A673 (cell line): ENCODE results near the gene TBCEL.

Source experiments
- EZH2 ChIP-seq: fragments of 200-600 bp; sonication (generic); IDR thresholded peaks from 2 replicates; pipeline ENCODE4 v1.6.1; 2017; ENCODE audit warnings: borderline replicate concordance, low read depth, mild to moderate bottlenecking, mixed read lengths, antibody characterized with exemption, low read length; ENCODE audit not compliant: poor library complexity, severe bottlenecking
- TF ChIP-seq, protein P1 (sequence below): fragments of 300-800, 200-600 bp; sonication (generic); conservative IDR thresholded peaks from 2 replicates; pipeline ENCODE4 v1.5.1; 2017; ENCODE audit warnings: low read depth, mild to moderate bottlenecking, antibody characterized with exemption, low read length, moderate library complexity, mixed read lengths

- TF ChIP-seq, protein P1, sequence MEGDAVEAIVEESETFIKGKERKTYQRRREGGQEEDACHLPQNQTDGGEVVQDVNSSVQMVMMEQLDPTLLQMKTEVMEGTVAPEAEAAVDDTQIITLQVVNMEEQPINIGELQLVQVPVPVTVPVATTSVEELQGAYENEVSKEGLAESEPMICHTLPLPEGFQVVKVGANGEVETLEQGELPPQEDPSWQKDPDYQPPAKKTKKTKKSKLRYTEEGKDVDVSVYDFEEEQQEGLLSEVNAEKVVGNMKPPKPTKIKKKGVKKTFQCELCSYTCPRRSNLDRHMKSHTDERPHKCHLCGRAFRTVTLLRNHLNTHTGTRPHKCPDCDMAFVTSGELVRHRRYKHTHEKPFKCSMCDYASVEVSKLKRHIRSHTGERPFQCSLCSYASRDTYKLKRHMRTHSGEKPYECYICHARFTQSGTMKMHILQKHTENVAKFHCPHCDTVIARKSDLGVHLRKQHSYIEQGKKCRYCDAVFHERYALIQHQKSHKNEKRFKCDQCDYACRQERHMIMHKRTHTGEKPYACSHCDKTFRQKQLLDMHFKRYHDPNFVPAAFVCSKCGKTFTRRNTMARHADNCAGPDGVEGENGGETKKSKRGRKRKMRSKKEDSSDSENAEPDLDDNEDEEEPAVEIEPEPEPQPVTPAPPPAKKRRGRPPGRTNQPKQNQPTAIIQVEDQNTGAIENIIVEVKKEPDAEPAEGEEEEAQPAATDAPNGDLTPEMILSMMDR: no peak
- TF ChIP-seq EZH2: no peak
These were observed 89.7 kb downstream of the TBCEL start for GRCh38 chr11:121113611-121114010.
